Measurements from ENCODE around the gene FKBP2.
A peak's percentile ranks its signal among the peaks of the same experiment; 100 is the strongest.

The FKBP2 gene

GRCh38 chr11:64250415-64251015 lies 9.6 kb downstream of the FKBP2 start:
- DNase-seq = no peak

GRCh38 chr11:64251016-64251752 lies 10.3 kb downstream of the FKBP2 start, which contains the start of gene PLCB3:
Gene PLCB3, plus strand, starts transcription at chr11:64251530. Its CDS starts 120 bp downstream, at chr11:64251650.
- peak; percentile 62 for DNase-seq

GRCh38 chr11:64251753-64252002 lies 10.8 kb downstream of the FKBP2 start:
- no peak for DNase-seq

- no peak for DNase-seq
These were observed 11.3 kb downstream of the FKBP2 start for GRCh38 chr11:64252003-64252872.

- DNase-seq = no peak
These were observed 12.1 kb downstream of the FKBP2 start for GRCh38 chr11:64253043-64253442.

GRCh38 chr11:64253481-64253880 lies 12.6 kb downstream of the FKBP2 start:
- no peak for DNase-seq

GRCh38 chr11:64254326-64254725 lies 13.4 kb downstream of the FKBP2 start:
- no peak for DNase-seq

- DNase-seq = no peak
These were observed 14.5 kb downstream of the FKBP2 start for GRCh38 chr11:64255135-64256128.

- DNase-seq = no peak
These were observed 15.4 kb downstream of the FKBP2 start for GRCh38 chr11:64256300-64256699.

- DNase-seq = no peak
These were observed 17.5 kb downstream of the FKBP2 start for GRCh38 chr11:64258356-64258755.

- DNase-seq = no peak
These were observed 18.1 kb downstream of the FKBP2 start for GRCh38 chr11:64258946-64259532.

GRCh38 chr11:64259533-64260067 lies 18.7 kb downstream of the FKBP2 start:
- DNase-seq = no peak

- no peak for DNase-seq
These were observed 19.3 kb downstream of the FKBP2 start for GRCh38 chr11:64260147-64260708.

GRCh38 chr11:64261556-64262080 lies 20.7 kb downstream of the FKBP2 start:
- no peak for DNase-seq

- no peak for DNase-seq
These were observed 21.5 kb downstream of the FKBP2 start for GRCh38 chr11:64262271-64263002.

GRCh38 chr11:64263021-64263946 lies 22.4 kb downstream of the FKBP2 start:
- DNase-seq = no peak

- no peak for DNase-seq
These were observed 23.0 kb downstream of the FKBP2 start for GRCh38 chr11:64263947-64264317.

GRCh38 chr11:64264371-64264852 lies 23.5 kb downstream of the FKBP2 start:
- no peak for DNase-seq
